Hepatocyte (in vitro differentiated cells): Measurements from ENCODE around the gene LST1. TPM values are rescaled to one million over a fixed set of nuclear protein-coding genes. Genes with fewer than 3 reads are reported as not detected.

Experiments used
- DNase-seq: peaks from one replicate; pipeline ENCODE4 v3.0.0-alpha.2; 2016; ENCODE audit warnings: low spot score
- H2AFZ ChIP-seq: fragments of 200-600 bp; sonication (generic); 2 replicates; pipeline ENCODE4 v1.6.0; 2016; ENCODE audit warnings: antibody characterized with exemption, mild to moderate bottlenecking
- H3K27ac ChIP-seq: fragments of 200-600 bp; sonication (generic); 2 replicates; pipeline ENCODE4 v1.5.1; 2016; ENCODE audit warnings: mild to moderate bottlenecking
- H3K27me3 ChIP-seq: fragments of 200-600 bp; sonication (generic); 2 replicates; pipeline ENCODE4 v1.6.1; 2016
- H3K36me3 ChIP-seq: fragments of 200-600 bp; sonication (generic); replicated peaks from 2 replicates; pipeline ENCODE4 v1.5.1; 2016; ENCODE audit warnings: low read depth; ENCODE audit not compliant: insufficient read depth
- H3K4me1 ChIP-seq: fragments of 200-600 bp; sonication (generic); 2 replicates; pipeline ENCODE4 v1.5.1; 2016; ENCODE audit warnings: mild to moderate bottlenecking, moderate library complexity; ENCODE audit not compliant: insufficient read depth
- H3K4me2 ChIP-seq: fragments of 200-600 bp; sonication (generic); 2 replicates; pipeline ENCODE4 v1.6.0; 2016
- H3K4me3 ChIP-seq: fragments of 200-600 bp; sonication (generic); 2 replicates; pipeline ENCODE4 v1.5.1; 2016; ENCODE audit warnings: mild to moderate bottlenecking
- H3K79me2 ChIP-seq: fragments of 200-600 bp; sonication (generic); 2 replicates; pipeline ENCODE4 v1.6.0; 2017; ENCODE audit warnings: mild to moderate bottlenecking
- H3K9me2 ChIP-seq: fragments of 200-600 bp; sonication (generic); replicated peaks from 2 replicates; pipeline ENCODE4 v1.6.0; 2017; ENCODE audit warnings: mild to moderate bottlenecking; ENCODE audit not compliant: insufficient read depth
- H3K9me3 ChIP-seq: fragments of 200-600 bp; sonication (generic); 2 replicates; pipeline ENCODE4 v1.5.1; 2016; ENCODE audit warnings: low read depth, mild to moderate bottlenecking
- H4K20me1 ChIP-seq: fragments of 200-600 bp; sonication (generic); 2 replicates; pipeline ENCODE4 v1.6.0; 2016; ENCODE audit warnings: mild to moderate bottlenecking; ENCODE audit not compliant: insufficient read depth, poor library complexity, severe bottlenecking
- EZH2 ChIP-seq: fragments of 200-600 bp; sonication (generic); IDR thresholded peaks from 2 replicates; pipeline ENCODE4 v1.6.1; 2016; ENCODE audit warnings: antibody characterized with exemption, mild to moderate bottlenecking, borderline replicate concordance
- EZH2phosphoT487 ChIP-seq: fragments of 200-600 bp; sonication (generic); IDR thresholded peaks from one replicate; pipeline ENCODE4 v1.6.1; 2018; ENCODE audit warnings: antibody characterized with exemption, mild to moderate bottlenecking, low read depth, moderate library complexity; ENCODE audit not compliant: unreplicated experiment, severe bottlenecking
- WGBS: methylation state at CpG from one replicate; pipeline ENCODE4 v1.1.6; 2016; ENCODE audit warnings: low lambda C conversion rate; ENCODE audit errors: missing lambda C conversion rate; 5-methylcytosine and 5-hydroxymethylcytosine counted together
- polyA plus RNA-seq: library from polyadenylated mRNA; unstranded; fragments of >200 nt; fragmentation: Nextera tagmentation; extraction: Ambion mirVana; gene quantifications from 2 replicates; pipeline ENCODE4 v1.2.1, GENCODE V29; 2016
- total RNA-seq: library from RNA; depleted of rRNA; stranded (reverse); fragments of >200 nt; gene quantifications from 2 replicates; pipeline ENCODE4 v1.2.3, GENCODE V29; 2014
- TF ChIP-seq, protein P1 (sequence below): fragments of 200-600 bp; sonication (generic); IDR thresholded peaks from 2 replicates; pipeline ENCODE4 v1.5.1; 2016; ENCODE audit warnings: antibody characterized with exemption, mild to moderate bottlenecking; ENCODE audit not compliant: poor library complexity

The LST1 gene
- total and polyA plus RNA-seq, 2 experiments from 2014 or later = 2.4 TPM; not detected in 1

DNA sequence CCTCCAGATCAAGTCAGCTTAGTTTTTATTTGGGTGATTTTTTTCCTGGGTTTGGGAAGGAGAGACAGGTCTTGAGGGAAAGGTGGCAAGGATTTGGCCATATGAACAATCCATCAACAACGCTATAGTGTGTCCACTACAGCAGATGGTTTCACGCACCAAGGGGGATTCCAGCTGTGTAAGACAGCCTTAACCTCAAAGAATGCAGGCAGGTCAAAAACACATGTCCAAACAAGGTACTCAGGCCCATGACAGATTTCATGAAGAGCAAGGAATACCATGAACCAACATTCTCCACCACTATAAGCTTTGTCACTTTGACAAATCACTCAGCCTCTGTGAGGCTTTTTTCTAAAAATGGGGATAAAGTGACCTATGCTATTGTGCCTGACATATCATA lies 30.9 kb downstream of the LST1 start:
- WGBS = 88% methylated on average over 2 of the region's 2 CpGs
- Histone ChIP-seq H3K4me1 (peaks cover 11% of the 10 kb centered on the region), H3K36me3 (no peaks in the 10 kb centered on the region), H3K9me2 (no peaks in the 10 kb centered on the region), H3K27me3 (no peaks in the 10 kb centered on the region), H3K9me3 (no peaks in the 10 kb centered on the region), H4K20me1 (peaks cover 6% of the 10 kb centered on the region), H3K4me2 (no peak overlapping the region), H3K79me2 (peaks cover 12% of the 10 kb centered on the region), H3K27ac (no peak overlapping the region), H2AFZ (no peak overlapping the region), H3K4me3 (no peak overlapping the region)
- no peak for DNase-seq
- TF ChIP-seq EZH2 = no peak
- TF ChIP-seq EZH2phosphoT487 = no peak
- TF ChIP-seq, protein P1, sequence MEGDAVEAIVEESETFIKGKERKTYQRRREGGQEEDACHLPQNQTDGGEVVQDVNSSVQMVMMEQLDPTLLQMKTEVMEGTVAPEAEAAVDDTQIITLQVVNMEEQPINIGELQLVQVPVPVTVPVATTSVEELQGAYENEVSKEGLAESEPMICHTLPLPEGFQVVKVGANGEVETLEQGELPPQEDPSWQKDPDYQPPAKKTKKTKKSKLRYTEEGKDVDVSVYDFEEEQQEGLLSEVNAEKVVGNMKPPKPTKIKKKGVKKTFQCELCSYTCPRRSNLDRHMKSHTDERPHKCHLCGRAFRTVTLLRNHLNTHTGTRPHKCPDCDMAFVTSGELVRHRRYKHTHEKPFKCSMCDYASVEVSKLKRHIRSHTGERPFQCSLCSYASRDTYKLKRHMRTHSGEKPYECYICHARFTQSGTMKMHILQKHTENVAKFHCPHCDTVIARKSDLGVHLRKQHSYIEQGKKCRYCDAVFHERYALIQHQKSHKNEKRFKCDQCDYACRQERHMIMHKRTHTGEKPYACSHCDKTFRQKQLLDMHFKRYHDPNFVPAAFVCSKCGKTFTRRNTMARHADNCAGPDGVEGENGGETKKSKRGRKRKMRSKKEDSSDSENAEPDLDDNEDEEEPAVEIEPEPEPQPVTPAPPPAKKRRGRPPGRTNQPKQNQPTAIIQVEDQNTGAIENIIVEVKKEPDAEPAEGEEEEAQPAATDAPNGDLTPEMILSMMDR = no peak

GRCh38 chr6:31619805-31620585 lies 33.9 kb downstream of the LST1 start:
- Histone ChIP-seq H3K4me2 (peak overlapping the region; percentile 69), H3K27ac (peak overlapping the region; percentile 90), H4K20me1 (peaks cover 26% of the 10 kb centered on the region), H3K9me3 (no peaks in the 10 kb centered on the region), H3K9me2 (no peaks in the 10 kb centered on the region), H2AFZ (peak overlapping the region; percentile 37), H3K27me3 (no peaks in the 10 kb centered on the region), H3K36me3 (no peaks in the 10 kb centered on the region), H3K79me2 (peaks cover 38% of the 10 kb centered on the region), H3K4me3 (peak overlapping the region; percentile 5), H3K4me1 (peaks cover 15% of the 10 kb centered on the region)
- WGBS = 1% methylated on average over 47 of the region's 50 CpGs
- peak; percentile 99 for DNase-seq
- TF ChIP-seq EZH2 = no peak

GRCh38 chr6:31620586-31621319 lies 34.7 kb downstream of the LST1 start, which contains the start of gene PRRC2A:
Gene PRRC2A (plus strand): TSS chr6:31620715. CDS start chr6:31622790, 2,075 bp downstream.
- Histone ChIP-seq H2AFZ (peak within 1 kb of the TSS; percentile 43), H3K27ac (peak within 1 kb of the TSS; percentile 95), H3K79me2 (peaks cover 46% of the 10 kb centered on the region), H3K4me2 (peak within 1 kb of the TSS; percentile 91), H3K27me3 (no peaks in the 10 kb centered on the region), H3K36me3 (no peaks in the 10 kb centered on the region), H3K4me3 (peak within 1 kb of the TSS; percentile 51), H3K4me1 (peaks cover 8% of the 10 kb centered on the region), H3K9me3 (no peaks in the 10 kb centered on the region), H3K9me2 (no peaks in the 10 kb centered on the region), H4K20me1 (peaks cover 26% of the 10 kb centered on the region)
- 0% methylated on average over 16 of the region's 67 CpGs for WGBS
- TF ChIP-seq, protein P1 = no peak
- no peak for TF ChIP-seq EZH2
- TF ChIP-seq EZH2phosphoT487 = no peak
- peak; percentile 98 for DNase-seq

GRCh38 chr6:31621320-31621939 lies 35.4 kb downstream of the LST1 start:
- 3% methylated on average over 15 of the region's 15 CpGs for WGBS
- TF ChIP-seq, protein P1 = no peak
- TF ChIP-seq EZH2 (no peak), EZH2phosphoT487 (no peak)
- DNase-seq = no peak
- peak overlapping the region; percentile 91 for H3K4me2 ChIP-seq
- peak overlapping the region; percentile 43 for H2AFZ ChIP-seq
- H3K27me3 ChIP-seq = no peaks in the 10 kb centered on the region
- H3K36me3 ChIP-seq = no peaks in the 10 kb centered on the region
- H3K9me3 ChIP-seq = no peaks in the 10 kb centered on the region
- H3K27ac ChIP-seq = peak overlapping the region; percentile 95
- H4K20me1 ChIP-seq = peaks cover 26% of the 10 kb centered on the region
- H3K4me1 ChIP-seq = peaks cover 8% of the 10 kb centered on the region
- peak overlapping the region; percentile 51 for H3K4me3 ChIP-seq
- no peaks in the 10 kb centered on the region for H3K9me2 ChIP-seq
- peaks cover 53% of the 10 kb centered on the region for H3K79me2 ChIP-seq
